ENCODE measurements around the gene TBXAS1. TPM values are rescaled to one million over a fixed set of nuclear protein-coding genes. Genes with fewer than 3 reads are reported as not detected.

The TBXAS1 gene
- total RNA-seq, 1 donor from 2014 or later = 1.3 TPM

DNA sequence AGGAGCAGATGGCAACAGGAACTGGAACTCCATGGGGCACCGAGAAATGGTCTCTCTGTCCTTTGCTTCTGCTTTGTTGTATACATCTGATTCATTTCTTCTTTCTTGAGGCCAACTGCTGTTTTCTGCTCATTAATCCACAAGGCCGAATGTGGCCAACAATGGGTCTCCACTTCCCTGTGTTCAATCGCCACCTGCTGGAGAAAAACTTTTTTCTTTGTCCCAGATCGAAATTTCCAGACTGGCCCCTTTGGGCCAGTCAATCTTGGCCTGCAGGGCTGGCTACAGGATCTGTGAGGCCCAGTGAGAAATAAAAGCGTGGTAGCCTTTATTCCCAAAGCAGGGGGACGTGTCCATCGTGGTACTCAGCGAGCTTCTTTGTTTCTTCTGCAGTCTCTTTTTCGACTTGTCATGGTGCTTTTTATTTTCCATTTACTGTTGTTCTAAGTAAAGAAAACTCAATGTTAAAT is 174.9 kb downstream of the TBXAS1 start:
- Mint-ChIP-seq H3K36me3 (ENCODE audit: low read depth, unreplicated experiment) (no peaks in the 10 kb centered on the region), H3K27me3 (ENCODE audit: unreplicated experiment) (peaks cover 5% of the 10 kb centered on the region), H3K4me3 (ENCODE audit: unreplicated experiment) (no peak overlapping the region), H3K9me3 (ENCODE audit: unreplicated experiment) (no peaks in the 10 kb centered on the region), H3K27ac (ENCODE audit: unreplicated experiment) (no peak overlapping the region), H3K4me1 (ENCODE audit: unreplicated experiment) (no peaks in the 10 kb centered on the region)
- TF ChIP-seq, protein P1, sequence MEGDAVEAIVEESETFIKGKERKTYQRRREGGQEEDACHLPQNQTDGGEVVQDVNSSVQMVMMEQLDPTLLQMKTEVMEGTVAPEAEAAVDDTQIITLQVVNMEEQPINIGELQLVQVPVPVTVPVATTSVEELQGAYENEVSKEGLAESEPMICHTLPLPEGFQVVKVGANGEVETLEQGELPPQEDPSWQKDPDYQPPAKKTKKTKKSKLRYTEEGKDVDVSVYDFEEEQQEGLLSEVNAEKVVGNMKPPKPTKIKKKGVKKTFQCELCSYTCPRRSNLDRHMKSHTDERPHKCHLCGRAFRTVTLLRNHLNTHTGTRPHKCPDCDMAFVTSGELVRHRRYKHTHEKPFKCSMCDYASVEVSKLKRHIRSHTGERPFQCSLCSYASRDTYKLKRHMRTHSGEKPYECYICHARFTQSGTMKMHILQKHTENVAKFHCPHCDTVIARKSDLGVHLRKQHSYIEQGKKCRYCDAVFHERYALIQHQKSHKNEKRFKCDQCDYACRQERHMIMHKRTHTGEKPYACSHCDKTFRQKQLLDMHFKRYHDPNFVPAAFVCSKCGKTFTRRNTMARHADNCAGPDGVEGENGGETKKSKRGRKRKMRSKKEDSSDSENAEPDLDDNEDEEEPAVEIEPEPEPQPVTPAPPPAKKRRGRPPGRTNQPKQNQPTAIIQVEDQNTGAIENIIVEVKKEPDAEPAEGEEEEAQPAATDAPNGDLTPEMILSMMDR (IDR thresholded peaks at IDR 0.05; ENCODE audit: unreplicated experiment) = peak; percentile 83
- peak; percentile 72 for DNase-seq (ENCODE audit: low spot score)

DNA sequence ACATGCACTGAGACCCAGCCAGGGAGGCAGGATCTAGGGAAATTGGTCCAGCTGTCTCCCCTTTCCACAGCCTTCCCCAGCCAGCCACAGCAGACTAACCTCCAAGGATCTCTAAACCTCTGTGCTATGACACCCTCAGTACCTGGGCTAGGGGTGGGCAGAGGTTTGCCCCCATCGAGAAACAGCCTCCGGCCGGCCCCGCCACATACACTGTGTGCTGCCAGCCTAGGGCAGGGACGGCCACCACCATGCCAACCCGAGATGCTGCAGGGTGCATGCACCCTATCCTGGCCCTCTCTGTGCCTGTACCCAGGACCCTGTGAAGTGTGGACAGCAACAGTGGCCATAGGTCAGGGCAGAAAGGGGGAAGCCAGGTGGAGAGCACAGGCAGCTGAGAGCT is 175.6 kb downstream of the TBXAS1 start:
- TF ChIP-seq, protein P1 (IDR thresholded peaks at IDR 0.05; ENCODE audit: unreplicated experiment) = no peak
- H3K4me1 Mint-ChIP-seq (ENCODE audit: unreplicated experiment) = no peaks in the 10 kb centered on the region
- no peak for DNase-seq (ENCODE audit: low spot score)
- H3K27me3 Mint-ChIP-seq (ENCODE audit: unreplicated experiment) = peaks cover 5% of the 10 kb centered on the region
- no peak overlapping the region for H3K4me3 Mint-ChIP-seq (ENCODE audit: unreplicated experiment)
- H3K36me3 Mint-ChIP-seq (ENCODE audit: low read depth, unreplicated experiment) = no peaks in the 10 kb centered on the region
- no peak overlapping the region for H3K27ac Mint-ChIP-seq (ENCODE audit: unreplicated experiment)
- no peaks in the 10 kb centered on the region for H3K9me3 Mint-ChIP-seq (ENCODE audit: unreplicated experiment)

DNA sequence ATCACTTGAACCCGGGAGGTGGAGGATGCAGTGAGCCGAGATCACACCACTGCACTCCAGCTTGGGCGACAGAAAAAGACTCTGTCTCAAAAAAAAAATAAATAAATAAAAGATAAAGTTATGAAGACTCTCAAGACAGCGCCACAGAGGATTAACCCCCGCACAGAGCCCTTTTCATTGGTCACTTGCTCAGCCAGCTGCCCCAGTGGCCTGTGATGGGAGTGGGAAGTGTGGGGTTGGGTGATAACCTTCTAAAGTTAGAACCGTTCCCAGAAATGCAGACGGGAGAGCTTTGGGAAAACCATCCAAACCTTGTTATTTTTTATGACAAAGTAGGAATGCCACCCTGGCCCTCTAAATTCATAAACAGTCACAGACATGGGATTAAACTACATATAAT is 176.3 kb downstream of the TBXAS1 start:
- H3K36me3 Mint-ChIP-seq (ENCODE audit: low read depth, unreplicated experiment) = no peaks in the 10 kb centered on the region
- DNase-seq (ENCODE audit: low spot score) = no peak
- H3K27ac Mint-ChIP-seq (ENCODE audit: unreplicated experiment) = no peak overlapping the region
- peaks cover 5% of the 10 kb centered on the region for H3K27me3 Mint-ChIP-seq (ENCODE audit: unreplicated experiment)
- TF ChIP-seq, protein P1 (IDR thresholded peaks at IDR 0.05; ENCODE audit: unreplicated experiment) = no peak
- H3K4me3 Mint-ChIP-seq (ENCODE audit: unreplicated experiment) = no peak overlapping the region
- no peaks in the 10 kb centered on the region for H3K9me3 Mint-ChIP-seq (ENCODE audit: unreplicated experiment)
- H3K4me1 Mint-ChIP-seq (ENCODE audit: unreplicated experiment) = no peaks in the 10 kb centered on the region

DNA sequence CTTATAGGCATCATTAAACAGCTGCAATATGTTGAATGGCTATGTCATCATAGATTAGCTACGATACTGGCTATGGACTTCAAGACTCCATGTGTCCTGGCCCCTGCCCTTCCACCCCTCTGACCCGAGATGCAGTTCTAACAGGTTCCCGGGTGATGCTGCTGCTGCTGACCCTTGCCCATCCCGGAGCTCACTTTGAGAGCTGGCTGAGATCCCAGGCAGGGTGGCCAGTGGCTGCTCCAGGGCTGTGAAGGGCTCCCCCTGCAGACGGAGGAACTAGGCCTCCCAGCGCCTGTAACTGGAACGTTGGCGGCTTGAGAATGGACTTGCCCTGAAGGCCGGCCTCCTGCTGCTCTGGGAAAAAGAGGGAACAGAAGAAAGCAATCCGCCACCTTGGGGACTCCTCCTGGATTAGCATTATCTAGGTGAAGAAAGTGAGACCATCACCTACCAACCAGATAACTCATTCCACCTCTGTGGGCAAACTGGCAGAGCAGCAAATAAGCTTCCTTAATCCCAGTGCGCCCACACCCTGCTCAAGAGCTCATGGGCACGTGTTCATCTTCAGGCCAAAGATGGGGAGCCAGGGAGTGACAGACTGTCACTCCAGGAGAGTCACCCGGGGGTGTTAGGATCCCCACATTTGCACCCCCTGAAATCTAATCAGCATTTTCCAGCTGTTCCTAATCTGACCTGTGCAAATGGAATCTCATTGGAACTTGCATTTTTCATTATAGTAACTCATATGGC is 176.9 kb downstream of the TBXAS1 start:
- peaks cover 5% of the 10 kb centered on the region for H3K27me3 Mint-ChIP-seq (ENCODE audit: unreplicated experiment)
- H3K27ac Mint-ChIP-seq (ENCODE audit: unreplicated experiment) = no peak overlapping the region
- H3K4me3 Mint-ChIP-seq (ENCODE audit: unreplicated experiment) = no peak overlapping the region
- no peaks in the 10 kb centered on the region for H3K9me3 Mint-ChIP-seq (ENCODE audit: unreplicated experiment)
- no peaks in the 10 kb centered on the region for H3K4me1 Mint-ChIP-seq (ENCODE audit: unreplicated experiment)
- DNase-seq (ENCODE audit: low spot score) = peak; percentile 77
- H3K36me3 Mint-ChIP-seq (ENCODE audit: low read depth, unreplicated experiment) = no peaks in the 10 kb centered on the region
- TF ChIP-seq, protein P1 (IDR thresholded peaks at IDR 0.05; ENCODE audit: unreplicated experiment) = no peak

DNA sequence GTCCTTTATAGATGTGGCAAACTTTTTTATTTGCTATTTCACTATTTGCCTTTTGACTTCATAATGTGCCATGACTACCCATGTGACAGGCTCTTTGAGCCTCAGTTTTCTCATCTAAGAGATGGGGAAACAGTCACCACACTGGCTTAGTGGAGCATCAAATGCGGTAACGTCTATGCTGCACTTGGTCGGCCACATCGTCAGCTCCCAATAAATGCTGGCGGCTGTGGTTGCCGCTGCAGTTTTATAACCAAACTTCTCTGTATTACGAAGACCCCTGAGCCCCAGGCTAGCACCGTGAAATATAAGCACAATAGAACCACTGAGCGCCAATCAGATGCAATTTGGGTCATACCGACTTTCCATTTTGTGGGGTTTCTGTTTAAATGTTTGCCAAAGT is 177.5 kb downstream of the TBXAS1 start:
- H3K36me3 Mint-ChIP-seq (ENCODE audit: low read depth, unreplicated experiment) = no peaks in the 10 kb centered on the region
- peaks cover 5% of the 10 kb centered on the region for H3K27me3 Mint-ChIP-seq (ENCODE audit: unreplicated experiment)
- TF ChIP-seq, protein P1 (IDR thresholded peaks at IDR 0.05; ENCODE audit: unreplicated experiment) = no peak
- H3K9me3 Mint-ChIP-seq (ENCODE audit: unreplicated experiment) = no peaks in the 10 kb centered on the region
- no peak for DNase-seq (ENCODE audit: low spot score)
- H3K4me3 Mint-ChIP-seq (ENCODE audit: unreplicated experiment) = no peak overlapping the region
- peaks cover 3% of the 10 kb centered on the region for H3K4me1 Mint-ChIP-seq (ENCODE audit: unreplicated experiment)
- H3K27ac Mint-ChIP-seq (ENCODE audit: unreplicated experiment) = no peak overlapping the region
